Measurements from ENCODE around the gene NDUFC2.

Gene NDUFC2

DNA sequence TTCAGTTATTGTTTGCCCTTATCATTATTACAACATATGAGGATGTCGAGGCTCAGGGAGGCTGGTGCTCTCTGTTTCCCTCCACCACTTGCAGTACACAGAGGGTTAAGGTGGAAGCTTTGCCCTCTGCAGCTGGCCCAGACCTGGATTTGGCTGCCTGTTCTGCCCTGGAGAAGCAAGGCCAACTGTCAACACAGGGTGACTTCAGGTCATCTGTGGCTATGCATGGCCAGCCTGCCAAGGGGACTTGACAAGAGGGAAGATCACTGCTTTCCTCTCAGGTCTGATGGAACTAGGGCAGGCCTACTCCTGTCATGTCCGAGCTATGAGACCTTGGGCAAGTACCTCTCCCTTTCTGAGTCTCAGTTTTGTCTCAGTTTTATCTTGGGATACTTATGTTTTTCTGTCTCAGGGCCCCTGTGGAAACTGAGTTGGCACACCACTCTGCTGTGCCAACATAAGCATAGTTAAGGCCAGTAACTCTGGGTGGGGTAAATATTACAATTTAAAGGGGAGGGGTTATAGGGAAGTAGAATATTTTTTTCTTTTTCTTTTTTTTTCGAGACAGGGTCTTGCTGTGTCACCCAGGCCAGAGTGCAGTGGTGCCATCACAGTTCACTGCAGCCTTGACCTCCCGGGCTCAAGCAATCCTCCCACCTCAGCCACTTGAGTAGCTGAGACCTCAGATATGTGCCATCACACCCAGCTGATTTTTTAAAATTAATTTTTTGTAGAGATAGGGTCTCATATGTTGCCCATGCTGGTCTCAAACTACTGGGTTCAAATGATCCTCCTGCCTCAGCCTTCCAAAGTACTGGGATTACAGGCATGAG lies 18.4 kb downstream of the NDUFC2 start:
- TF ChIP-seq, protein P1, sequence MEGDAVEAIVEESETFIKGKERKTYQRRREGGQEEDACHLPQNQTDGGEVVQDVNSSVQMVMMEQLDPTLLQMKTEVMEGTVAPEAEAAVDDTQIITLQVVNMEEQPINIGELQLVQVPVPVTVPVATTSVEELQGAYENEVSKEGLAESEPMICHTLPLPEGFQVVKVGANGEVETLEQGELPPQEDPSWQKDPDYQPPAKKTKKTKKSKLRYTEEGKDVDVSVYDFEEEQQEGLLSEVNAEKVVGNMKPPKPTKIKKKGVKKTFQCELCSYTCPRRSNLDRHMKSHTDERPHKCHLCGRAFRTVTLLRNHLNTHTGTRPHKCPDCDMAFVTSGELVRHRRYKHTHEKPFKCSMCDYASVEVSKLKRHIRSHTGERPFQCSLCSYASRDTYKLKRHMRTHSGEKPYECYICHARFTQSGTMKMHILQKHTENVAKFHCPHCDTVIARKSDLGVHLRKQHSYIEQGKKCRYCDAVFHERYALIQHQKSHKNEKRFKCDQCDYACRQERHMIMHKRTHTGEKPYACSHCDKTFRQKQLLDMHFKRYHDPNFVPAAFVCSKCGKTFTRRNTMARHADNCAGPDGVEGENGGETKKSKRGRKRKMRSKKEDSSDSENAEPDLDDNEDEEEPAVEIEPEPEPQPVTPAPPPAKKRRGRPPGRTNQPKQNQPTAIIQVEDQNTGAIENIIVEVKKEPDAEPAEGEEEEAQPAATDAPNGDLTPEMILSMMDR (conservative IDR thresholded peaks at IDR 0.05), result no peak
- peak; percentile 28; the same call in 1 of the 2 replicates for TF ChIP-seq ZFX (IDR thresholded peaks at IDR 0.05)
- H3K27ac ChIP-seq, result peak overlapping the region; percentile 75

DNA sequence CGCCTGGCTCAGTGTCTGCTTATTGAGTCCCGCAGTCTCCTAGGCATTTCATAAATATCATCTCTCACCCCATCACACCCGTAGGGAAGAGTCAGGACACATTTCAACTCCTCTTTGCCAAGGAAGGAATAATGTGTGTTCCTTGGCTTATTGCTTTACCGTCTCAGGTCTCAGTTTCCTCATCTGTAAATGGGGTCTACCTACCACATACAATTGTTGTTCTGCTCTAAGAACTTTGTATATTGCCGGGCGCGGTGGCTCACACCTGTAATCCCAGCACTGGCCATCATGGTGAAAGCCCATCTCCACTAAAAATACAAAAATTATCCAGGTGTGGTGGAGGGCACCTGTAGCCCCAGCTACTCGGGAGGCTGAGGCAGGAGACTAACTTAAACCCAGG lies 19.1 kb downstream of the NDUFC2 start:
- TF ChIP-seq ZFX (IDR thresholded peaks at IDR 0.05), result no peak
- TF ChIP-seq, protein P1 (conservative IDR thresholded peaks at IDR 0.05), result no peak
- peak overlapping the region; percentile 75 for H3K27ac ChIP-seq

DNA sequence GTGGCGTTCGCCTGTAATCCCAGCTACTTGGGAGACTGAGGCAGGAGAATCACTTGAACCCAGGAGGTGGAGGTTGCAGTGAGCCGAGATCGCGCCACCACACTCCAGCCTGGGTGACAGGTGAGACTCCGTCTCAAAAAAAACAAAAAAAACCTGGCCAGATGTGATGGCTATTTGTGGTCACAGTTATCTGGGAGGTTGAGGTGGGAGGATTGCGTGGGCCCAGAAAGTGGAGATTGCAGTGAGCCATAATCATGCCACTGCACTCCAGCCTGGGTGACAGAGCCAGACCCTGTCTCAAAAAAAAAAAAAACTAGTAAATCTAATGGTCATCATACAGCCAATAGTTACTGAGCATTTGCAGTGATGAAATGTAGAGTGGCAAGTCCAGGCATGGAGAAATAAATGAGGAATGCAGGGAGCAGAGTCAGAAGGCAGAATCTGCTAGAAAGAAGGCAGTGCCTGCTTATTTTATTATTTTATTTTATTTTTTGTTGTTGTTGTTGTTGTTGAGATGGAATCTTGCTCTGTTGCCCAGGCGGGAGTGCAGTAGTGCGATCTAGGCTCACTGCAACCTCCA lies 19.8 kb downstream of the NDUFC2 start:
- peak overlapping the region; percentile 75 for H3K27ac ChIP-seq

DNA sequence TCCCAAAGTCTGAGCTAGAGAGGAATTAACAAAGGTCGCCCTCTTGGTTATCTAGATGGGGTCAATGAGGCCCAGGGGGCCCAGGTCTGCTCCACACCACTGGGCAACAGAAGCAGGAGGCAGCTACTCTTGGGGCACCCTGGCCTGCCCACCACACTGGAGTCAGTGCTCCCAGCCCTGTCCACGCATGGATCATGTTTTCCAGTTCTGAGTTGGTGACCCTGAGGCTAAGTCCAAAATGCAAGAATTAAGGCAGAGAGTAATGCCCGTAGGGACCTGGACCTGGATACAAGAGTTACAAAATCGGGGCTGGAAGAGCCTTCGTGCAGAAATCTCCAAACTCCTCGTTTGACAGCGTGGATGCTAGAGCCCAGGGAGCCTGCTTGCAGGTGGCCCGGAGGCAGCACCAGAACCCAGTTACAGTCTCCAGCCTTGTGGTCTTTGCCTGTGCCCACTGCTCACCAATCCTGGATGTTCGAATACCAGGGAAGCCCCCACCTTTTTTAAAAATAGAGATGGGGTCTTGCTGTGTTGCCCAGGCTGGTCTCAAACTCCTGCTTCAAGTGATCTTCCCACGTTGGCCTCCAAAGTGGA lies 22.1 kb downstream of the NDUFC2 start:
- no peak overlapping the region for H3K27ac ChIP-seq
- no peak for TF ChIP-seq ZFX (IDR thresholded peaks at IDR 0.05)
- TF ChIP-seq, protein P1 (conservative IDR thresholded peaks at IDR 0.05), result no peak

DNA sequence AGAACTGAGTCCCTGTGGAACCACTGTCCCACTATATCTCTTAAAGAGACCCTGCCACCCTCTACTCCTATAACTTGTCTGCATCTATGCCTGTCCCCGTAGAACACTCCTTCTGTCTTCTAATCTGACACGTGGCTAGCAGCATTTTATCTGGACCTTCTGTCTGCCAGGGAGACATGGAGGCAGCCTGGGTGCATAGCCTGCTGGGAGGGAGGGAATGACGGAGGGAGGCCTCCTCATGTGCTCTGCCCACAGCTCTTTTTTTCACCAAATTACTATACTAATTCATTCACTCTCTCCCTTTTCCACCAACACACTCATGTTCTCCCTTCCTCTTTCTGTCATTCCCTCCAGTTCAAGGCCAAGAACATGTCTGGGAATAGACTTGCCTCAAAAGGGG lies 23.6 kb downstream of the NDUFC2 start:
- no peak overlapping the region for H3K27ac ChIP-seq
- TF ChIP-seq, protein P1 (conservative IDR thresholded peaks at IDR 0.05), result no peak
- no peak for TF ChIP-seq ZFX (IDR thresholded peaks at IDR 0.05)

DNA sequence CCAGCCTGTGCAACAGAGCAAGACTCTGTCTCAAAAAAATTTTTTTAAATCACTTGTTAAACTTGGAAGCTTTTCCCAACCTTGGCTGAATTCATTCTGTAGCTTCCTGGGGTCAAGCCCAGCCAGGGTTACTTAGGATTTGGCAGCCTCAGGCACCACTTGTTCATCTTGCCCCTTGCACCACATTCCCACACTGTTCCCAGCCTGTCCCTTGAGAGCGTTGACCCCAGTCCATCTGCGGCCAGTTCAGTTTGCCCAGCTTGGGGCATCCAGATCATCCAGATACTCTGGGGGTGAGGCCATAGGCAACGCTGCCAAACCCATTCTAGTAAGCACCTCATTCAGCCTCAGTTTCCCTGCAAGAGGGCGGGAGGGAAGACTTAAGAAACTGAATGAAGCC lies 24.7 kb downstream of the NDUFC2 start:
- TF ChIP-seq, protein P1 (conservative IDR thresholded peaks at IDR 0.05), result no peak
- no peak for TF ChIP-seq ZFX (IDR thresholded peaks at IDR 0.05)
- H3K27ac ChIP-seq, result no peak overlapping the region

DNA sequence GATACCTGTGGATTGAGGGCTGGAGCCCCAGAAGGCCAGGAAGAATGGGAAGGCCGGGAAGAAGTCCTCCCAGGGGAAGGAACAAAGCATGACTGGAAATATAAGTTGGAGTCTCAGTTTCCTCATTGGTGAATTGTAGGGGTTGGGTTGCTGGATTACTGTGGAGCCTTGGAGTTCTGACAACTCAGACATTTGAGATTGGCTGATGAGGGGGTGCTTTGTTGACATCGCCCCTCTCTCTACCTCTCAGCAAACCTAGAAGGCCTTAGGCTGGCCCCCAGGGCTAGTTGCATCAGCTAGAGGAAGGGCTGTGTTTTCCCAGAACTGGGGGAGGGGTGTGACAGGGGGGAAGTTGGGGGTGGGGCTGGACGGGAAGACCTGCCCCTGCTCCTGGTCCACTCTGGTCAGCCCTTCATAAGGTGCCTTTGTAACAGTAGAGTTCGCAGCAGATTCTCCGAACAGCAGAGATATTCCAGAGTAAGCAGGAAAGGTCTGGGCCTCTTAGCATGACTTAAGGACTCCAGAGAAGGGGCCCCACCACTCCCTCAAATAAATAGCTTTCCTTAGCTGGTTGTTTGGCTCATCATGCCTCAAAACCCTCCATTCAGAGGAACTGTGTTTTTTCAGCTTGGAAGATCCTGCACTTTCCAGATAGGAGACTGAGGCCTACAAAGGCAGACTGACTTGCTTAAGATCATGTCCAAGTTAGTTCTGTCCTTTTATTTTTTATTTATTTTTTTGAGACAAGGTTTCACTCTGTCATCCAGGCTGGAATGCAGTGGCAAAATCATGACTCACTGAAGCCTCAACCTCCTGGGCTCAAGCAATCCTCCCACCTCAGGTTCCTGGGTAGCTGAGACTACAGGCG lies 28.5 kb downstream of the NDUFC2 start:
- H3K27ac ChIP-seq, result no peak overlapping the region
- TF ChIP-seq ZFX (IDR thresholded peaks at IDR 0.05), result no peak
- TF ChIP-seq, protein P1 (conservative IDR thresholded peaks at IDR 0.05), result no peak
